Ovary (tissue), 9 donors: ENCODE measurements around the gene ANTXR1. TPM values are rescaled to one million over a fixed set of nuclear protein-coding genes. Genes with fewer than 3 reads are reported as not detected.

ENCODE experiments used
- DNase-seq, 5 donors: peaks; one replicate each; pipeline ENCODE4 v3.0.0-alpha.2; 2019 to 2020
- H3K27ac ChIP-seq, 2 donors: fragments of 200-600 bp; one replicate each; pipeline versions ENCODE4 v1.5.1 to v1.8.0; 2019 to 2022
- H3K27me3 ChIP-seq: fragments of 200-600 bp; one replicate; pipeline ENCODE4 v1.8.0; 2022
- H3K36me3 ChIP-seq: fragments of 200-600 bp; sonication (generic); one replicate; pipeline ENCODE4 v1.5.1; 2019
- H3K4me1 ChIP-seq: one replicate; pipeline ENCODE4 v1.8.1; 2013; ENCODE audit warnings: mild to moderate bottlenecking, moderate library complexity; ENCODE audit not compliant: insufficient read depth
- H3K4me3 ChIP-seq: fragments of 200-600 bp; sonication (generic); one replicate; pipeline ENCODE4 v1.5.1; 2017
- H3K9me3 ChIP-seq, 2 donors: fragments of 200-600 bp in 1 of 2; sonication (generic) in 1 of 2; one replicate each; pipeline versions ENCODE4 v1.5.1 to v1.8.1; 2013 to 2019; ENCODE audit warnings: mild to moderate bottlenecking in 1 of 2, moderate library complexity in 1 of 2
- EP300 ChIP-seq: sonication (generic); formaldehyde crosslinking; IDR thresholded peaks from one replicate; pipeline ENCODE4 v1.6.1; 2017; ENCODE audit warnings: antibody characterized with exemption
- POLR2A ChIP-seq: fragments of 450-650 bp; IDR thresholded peaks from one replicate; pipeline ENCODE4 v1.6.1; 2017; ENCODE audit warnings: antibody characterized with exemption, mild to moderate bottlenecking, moderate library complexity
- WGBS, 3 donors: extraction: QIAGEN DNeasy Blood & Tissue Kit in 1 of 3; methylation state at CpG; one replicate each; pipeline versions ENCODE4 v1.1.5 to v1.1.7; 2013 to 2017; 5-methylcytosine and 5-hydroxymethylcytosine counted together
- intact Hi-C, 4 donors: fragments of 100-400 bp; cut with DNase I; formaldehyde crosslinking; loops; one replicate each; pipeline versions ENCODE4 v1.11.0 to v1.15.1; 2022 to 2023
- polyA plus RNA-seq, 2 donors: library from polyadenylated mRNA; stranded (reverse); fragments of 200-250 nt in 1 of 2; fragments of 350-450 nt in 1 of 2; fragmentation: Illumina TruSeq in 1 of 2; extraction: RNeasy Lipid Tissue Mini Kit (QIAGEN cat#74804) in 1 of 2; gene quantifications; one replicate each; pipeline ENCODE4 v1.2.3, GENCODE V29; 2013 to 2014
- total RNA-seq, 7 donors: library from RNA; depleted of rRNA in 2 of 7; stranded (reverse); fragments of >200 nt in 2 of 7; fragmentation: NEBNext Ultra II Directional in 3 of 7; extraction: Animal tissue kit (Norgen Biotek cat#: 25700) in 3 of 7; gene quantifications; one replicate each; pipeline versions ENCODE4 v1.1.0 to v1.2.4, GENCODE V29; 2016 to 2023
- TF ChIP-seq, protein P1 (sequence below), 3 donors: fragments of 450-650 bp in 2 of 3; fragments of 200-600 bp in 1 of 3; IDR thresholded peaks; one replicate each; pipeline versions ENCODE4 v1.5.1 to v1.8.0; 2016 to 2022; ENCODE audit warnings: antibody characterized with exemption in 3 of 3, mild to moderate bottlenecking in 1 of 3
- donor health status: DM: no; HTN: no; CAD: no; lungs with moderate emphysema.
- donor health status: DM: no; HTN: no; CAD: no.
- donor health status: Bipolar disorder and iron deficiency.
- donor health status: DM: yes; HTN: yes; CAD: no.
- donor health status: DM: no; HTN: no; CAD: no.
- donor health status: DM: yes; HTN: yes; CAD: no.

Gene ANTXR1
- total and polyA plus RNA-seq, 9 donors = 73.0 to 276 (median 152) TPM

DNA sequence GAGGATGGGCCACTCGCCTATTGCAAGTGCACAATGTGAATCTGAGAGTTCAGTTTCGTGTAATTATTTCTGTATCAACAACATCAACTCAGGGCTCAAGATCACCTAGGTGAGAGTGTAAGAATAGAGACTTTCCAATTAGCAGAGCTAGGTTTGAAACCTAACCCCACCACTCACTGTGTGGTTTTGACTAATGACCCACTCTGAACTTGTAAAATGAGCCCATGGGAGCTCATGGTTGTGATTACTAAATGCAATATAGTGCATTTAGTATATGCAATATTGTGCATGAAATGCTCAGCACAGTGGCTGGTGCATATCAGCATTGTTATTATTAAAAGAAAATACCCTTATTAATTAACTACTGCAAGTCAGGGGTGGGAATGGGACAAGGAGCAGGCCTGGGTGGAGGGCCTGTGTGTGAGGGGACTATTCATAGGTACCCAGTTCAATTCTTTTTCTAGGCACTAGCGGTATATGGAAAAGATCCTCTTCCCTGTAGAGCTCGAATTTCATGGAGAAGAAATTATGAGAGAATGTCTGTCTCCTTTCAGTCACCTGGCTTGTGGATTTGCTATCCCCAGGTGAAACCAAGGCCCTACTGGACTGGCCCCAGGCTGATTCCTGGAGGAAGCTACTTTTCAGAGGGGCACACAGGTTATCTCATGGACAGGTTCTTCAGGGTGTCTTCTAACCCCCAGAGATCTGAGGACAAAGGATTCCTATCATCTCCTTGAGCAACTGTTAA is 204.5 kb downstream of the ANTXR1 start:
- Histone ChIP-seq H3K4me3 (no peak overlapping the region), H3K4me1 (peaks cover 14% of the 10 kb centered on the region), H3K27me3 (no peaks in the 10 kb centered on the region), H3K9me3 (no peaks in the 10 kb centered on the region), H3K36me3 (no peaks in the 10 kb centered on the region), H3K27ac (no peak overlapping the region)
- 84 to 88% (median 87%) methylated on average over 4 of the region's 4 CpGs for WGBS, 3 donors
- DNase-seq = no peak
- TF ChIP-seq EP300 (no peak), POLR2A (no peak)
- TF ChIP-seq, protein P1, sequence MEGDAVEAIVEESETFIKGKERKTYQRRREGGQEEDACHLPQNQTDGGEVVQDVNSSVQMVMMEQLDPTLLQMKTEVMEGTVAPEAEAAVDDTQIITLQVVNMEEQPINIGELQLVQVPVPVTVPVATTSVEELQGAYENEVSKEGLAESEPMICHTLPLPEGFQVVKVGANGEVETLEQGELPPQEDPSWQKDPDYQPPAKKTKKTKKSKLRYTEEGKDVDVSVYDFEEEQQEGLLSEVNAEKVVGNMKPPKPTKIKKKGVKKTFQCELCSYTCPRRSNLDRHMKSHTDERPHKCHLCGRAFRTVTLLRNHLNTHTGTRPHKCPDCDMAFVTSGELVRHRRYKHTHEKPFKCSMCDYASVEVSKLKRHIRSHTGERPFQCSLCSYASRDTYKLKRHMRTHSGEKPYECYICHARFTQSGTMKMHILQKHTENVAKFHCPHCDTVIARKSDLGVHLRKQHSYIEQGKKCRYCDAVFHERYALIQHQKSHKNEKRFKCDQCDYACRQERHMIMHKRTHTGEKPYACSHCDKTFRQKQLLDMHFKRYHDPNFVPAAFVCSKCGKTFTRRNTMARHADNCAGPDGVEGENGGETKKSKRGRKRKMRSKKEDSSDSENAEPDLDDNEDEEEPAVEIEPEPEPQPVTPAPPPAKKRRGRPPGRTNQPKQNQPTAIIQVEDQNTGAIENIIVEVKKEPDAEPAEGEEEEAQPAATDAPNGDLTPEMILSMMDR (IDR thresholded peaks at IDR 0.05) = no peak
- intact Hi-C loops = no loop called here

- TF ChIP-seq EP300 = no peak
- TF ChIP-seq POLR2A = no peak
- TF ChIP-seq, protein P1 (IDR thresholded peaks at IDR 0.05) = no peak
- intact Hi-C loops = no loop called here
- no peaks in the 10 kb centered on the region for H3K9me3 ChIP-seq
Observed at GRCh38 chr2:69221512-69221911, 208.5 kb downstream of the ANTXR1 start.

GRCh38 chr2:69221960-69222751 is 209.2 kb downstream of the ANTXR1 start:
- H3K27me3 ChIP-seq = no peaks in the 10 kb centered on the region
- H3K27ac ChIP-seq = no peak overlapping the region
- DNase-seq = no peak
- peaks cover 12% of the 10 kb centered on the region for H3K4me1 ChIP-seq
- intact Hi-C loops = no loop called here
- no peak for TF ChIP-seq POLR2A
- TF ChIP-seq, protein P1 (IDR thresholded peaks at IDR 0.05) = no peak
- no peak for TF ChIP-seq EP300
- 76 to 79% (median 78%) methylated on average over 6 of the region's 6 CpGs for WGBS, 3 donors
- no peaks in the 10 kb centered on the region for H3K9me3 ChIP-seq
- no peak overlapping the region for H3K4me3 ChIP-seq
- no peaks in the 10 kb centered on the region for H3K36me3 ChIP-seq

More at GRCh38 chr2:69221512-69221911, 208.5 kb downstream of the ANTXR1 start:
- H3K4me3 ChIP-seq = no peak overlapping the region
- H3K36me3 ChIP-seq = no peaks in the 10 kb centered on the region
- H3K27ac ChIP-seq = no peak overlapping the region
- no peaks in the 10 kb centered on the region for H3K27me3 ChIP-seq
- H3K4me1 ChIP-seq = peaks cover 14% of the 10 kb centered on the region
- no peak for DNase-seq

- peak in 2 of 5 donors; percentile 47 to 52 for DNase-seq
- Histone ChIP-seq H3K27ac (no peak overlapping the region), H3K4me1 (peaks cover 10% of the 10 kb centered on the region), H3K36me3 (no peaks in the 10 kb centered on the region), H3K4me3 (no peak overlapping the region), H3K27me3 (no peaks in the 10 kb centered on the region), H3K9me3 (no peaks in the 10 kb centered on the region)
- WGBS, 3 donors = 70 to 81% (median 79%) methylated on average over 3 of the region's 3 CpGs
- intact Hi-C loops = no loop called here
- no peak for TF ChIP-seq POLR2A
- TF ChIP-seq EP300 = no peak
- TF ChIP-seq, protein P1 (IDR thresholded peaks at IDR 0.05) = no peak
Observed at GRCh38 chr2:69222953-69223658, 210.1 kb downstream of the ANTXR1 start.
